RCC 7860 (cell line): ENCODE data around the gene STX10.

Experiments
- DNase-seq: peaks from one replicate; pipeline ENCODE4 v3.0.0-alpha.2; 2015; ENCODE audit warnings: low spot score
- FAIRE-seq: peaks from 2 replicates; lab custom pipeline; 2012; peaks lifted over from hg19 to GRCh38; lab: Jason Lieb, UNC

The STX10 gene

DNA sequence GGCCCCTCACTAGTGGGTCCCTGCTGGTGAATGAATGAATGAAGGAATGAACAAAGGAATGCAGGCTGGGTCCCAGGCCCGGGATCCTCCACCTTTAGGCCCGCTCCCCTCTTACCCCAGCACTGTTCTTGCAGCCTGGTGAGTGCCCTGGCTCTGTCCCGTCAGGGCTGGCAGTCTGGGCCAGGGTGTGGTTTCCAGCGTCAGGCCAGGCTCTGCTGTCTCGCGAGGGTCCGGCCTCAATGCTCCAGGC lies 47.8 kb downstream of the STX10 start:
- DNase-seq (no peak), FAIRE-seq (no peak)

DNA sequence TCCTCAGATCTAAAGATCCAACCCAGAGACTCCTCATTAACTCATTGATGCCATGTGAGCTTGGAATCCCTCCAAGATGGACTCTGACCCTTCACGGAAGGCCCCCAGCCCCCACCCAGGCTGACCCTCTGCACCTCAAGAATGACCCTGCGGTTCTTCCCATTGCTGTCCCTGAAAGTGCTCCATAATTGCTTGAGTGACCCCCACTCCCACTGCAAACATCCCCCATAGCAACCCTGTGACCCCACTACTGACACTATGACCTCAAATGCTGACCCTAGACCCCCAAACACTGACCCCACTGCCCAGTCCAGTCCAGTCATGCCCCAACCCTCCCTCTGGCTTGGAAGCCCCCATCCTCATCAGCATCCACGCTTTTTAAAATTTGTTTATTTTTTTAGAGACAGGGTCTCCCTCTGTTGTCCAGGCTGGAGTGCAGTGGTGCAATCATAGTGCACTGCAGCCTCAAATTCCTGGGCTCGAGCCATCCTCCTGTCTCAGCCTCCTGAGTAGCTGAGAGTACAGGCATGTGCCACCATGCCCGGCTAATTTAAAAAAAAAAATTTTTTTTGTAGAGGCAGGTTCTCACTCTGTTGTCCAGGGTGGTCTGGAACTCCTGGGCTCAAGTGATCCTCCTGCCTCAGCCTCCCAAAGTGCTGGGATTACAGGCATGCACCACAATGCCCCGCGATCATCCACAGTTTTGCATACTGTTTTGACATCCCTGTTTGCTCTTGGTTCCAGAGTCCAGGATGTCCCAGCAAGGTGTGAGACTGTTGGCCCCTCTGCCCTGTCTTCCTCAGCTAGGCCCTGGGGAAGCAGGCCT lies 48.4 kb downstream of the STX10 start:
- DNase-seq (no peak), FAIRE-seq (no peak)

DNA sequence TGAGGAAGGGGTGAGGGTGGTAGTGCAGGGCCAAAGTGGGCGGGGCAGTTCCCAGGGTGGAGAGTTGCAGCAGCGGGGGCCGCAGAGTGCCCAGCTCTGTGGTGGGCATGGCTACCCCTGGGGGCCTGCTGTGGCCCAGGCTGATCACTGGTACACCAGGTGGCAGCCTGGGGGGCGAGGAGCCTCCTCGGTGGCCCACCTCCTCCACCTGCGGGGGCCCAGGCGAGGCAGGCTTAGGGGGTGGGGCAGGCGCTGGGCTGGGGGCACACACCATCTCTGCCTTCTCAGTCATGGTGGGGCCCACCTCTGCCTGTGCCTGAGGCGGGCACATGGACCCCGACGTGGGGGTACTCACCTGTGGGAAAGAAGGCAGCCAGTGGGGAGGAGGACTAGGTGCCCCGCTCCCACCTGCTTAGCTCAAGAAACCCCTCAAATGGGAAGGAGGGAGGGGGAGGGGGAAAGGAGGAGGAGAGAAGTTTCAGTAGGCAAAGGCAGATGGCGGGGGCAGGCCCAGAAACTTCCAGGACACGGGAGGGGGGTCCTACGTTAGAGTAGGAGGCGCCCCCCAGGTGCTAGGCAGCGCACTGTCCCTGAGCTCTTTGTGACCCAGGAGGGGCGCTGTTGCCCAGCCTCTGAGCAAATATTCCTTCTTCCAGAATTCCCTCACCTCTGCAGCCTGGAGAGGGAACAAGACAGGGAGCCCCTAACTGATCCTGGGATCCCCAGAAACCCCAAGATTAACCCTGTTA lies 49.2 kb downstream of the STX10 start:
- FAIRE-seq (no peak), DNase-seq (no peak)

DNA sequence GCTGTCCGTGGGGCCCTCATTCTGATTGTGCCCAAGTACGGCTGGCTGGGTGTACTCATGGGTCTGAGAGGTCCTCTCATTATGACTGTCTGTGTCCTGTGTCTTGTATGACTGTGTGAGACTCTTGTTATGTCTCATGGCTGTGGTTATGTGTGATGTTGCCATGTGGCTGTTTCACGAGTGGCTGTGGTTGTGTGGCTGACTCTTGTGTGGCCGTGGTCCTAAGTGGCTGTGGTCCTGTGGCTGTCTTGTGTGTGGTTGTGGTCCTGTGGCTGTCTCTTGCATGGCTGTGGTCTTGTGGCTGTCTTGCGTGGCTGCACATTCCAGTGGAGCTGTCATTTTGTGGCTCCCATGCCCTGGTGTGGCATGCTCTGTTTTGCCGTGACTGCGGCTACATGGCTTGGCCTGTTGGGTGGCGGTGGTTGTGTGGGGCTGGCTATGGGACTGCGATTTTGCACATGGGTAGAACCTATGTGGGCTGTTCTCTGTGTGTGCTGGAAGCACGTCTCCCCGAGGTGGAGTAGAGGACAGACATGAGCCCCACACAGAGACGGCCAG lies 50.1 kb downstream of the STX10 start:
- no peak for FAIRE-seq

DNA sequence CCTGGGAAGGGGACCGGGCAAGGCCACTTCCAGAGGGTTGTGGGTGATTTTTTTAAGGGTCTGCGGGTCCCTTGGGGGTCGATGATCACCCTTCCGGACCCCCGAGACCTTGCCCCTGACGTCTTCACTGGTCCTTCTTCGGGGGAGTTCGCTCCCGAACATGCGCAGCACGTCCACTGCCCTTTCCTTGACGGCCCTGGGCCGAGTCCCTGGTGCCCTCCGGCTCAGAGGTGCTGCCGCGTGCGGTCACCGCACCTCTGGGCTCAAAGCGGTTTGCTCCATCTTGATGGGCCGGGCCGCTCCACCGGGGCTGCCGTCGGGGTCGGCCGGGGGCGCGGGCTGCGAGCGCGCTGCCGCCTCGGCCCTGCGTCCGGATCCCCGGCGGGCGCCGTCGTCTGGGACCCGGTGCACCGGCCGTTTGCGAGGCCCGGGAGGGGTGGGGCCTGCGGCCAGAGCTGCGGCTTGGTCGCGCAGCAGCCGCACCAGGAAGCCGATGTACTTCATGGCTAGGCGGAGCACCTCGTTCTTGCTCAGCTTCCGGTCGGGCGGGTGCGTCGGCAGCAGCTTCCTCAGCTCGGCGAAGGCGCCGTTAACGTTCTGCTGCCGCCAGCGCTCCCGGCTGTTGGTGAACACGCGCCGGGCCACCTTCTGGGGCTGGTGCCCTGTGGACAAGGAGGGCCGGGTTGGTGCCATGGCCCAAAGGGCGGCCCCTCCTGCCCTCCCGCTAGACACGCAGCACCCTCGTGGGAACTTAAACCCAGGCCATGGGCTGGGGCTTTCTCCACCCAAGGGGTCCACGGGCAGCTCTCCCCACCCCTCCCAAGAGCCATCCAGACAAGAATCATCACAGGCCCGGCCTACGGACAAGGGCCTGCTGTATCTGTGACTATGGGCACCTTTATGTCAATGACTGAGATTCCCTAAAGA lies 50.8 kb downstream of the STX10 start:
- FAIRE-seq, result no peak
- no peak for DNase-seq

More for the DNA sequence above, 50.1 kb downstream of the STX10 start:
- DNase-seq, result peak; percentile 25

DNA sequence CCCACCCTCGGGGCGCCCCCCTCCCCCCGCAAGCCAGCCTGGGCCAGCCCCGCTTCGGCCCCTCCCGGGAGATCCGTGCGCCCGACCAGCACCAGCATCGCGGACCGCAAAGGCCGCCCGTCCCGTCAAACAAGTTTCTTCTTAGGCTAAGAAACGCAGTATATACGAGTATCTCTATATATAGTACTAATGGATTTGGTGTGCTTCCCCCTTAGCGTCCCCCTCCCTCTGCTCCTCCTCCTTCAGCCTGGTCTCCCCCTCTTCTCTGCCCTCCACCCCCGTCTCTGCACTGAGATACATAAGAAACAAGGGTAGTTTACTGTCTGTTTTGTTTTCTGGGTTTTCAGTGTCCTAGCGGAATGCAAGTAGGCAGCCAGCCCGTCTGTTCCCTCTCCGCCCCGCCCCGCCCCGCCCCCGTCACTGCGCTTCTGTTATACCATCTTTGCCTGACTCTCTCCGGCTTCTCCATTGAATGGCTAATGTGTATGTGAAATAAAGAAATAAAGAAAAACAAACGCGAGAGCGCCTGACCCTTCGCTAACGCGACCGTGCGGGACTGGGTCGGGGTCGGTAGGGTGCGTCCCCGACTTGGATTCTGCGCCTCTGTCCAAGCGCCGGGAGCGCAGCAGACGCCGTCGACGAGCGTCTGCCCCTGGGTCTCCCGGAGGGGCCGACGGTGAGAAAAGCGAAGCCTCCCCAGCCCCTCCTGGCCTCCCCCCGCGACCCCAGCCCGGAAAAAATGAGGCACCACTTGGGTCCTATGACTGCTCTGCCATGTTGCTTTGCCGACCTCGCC lies 51.7 kb downstream of the STX10 start:
- FAIRE-seq, result no peak
- DNase-seq, result no peak

DNA sequence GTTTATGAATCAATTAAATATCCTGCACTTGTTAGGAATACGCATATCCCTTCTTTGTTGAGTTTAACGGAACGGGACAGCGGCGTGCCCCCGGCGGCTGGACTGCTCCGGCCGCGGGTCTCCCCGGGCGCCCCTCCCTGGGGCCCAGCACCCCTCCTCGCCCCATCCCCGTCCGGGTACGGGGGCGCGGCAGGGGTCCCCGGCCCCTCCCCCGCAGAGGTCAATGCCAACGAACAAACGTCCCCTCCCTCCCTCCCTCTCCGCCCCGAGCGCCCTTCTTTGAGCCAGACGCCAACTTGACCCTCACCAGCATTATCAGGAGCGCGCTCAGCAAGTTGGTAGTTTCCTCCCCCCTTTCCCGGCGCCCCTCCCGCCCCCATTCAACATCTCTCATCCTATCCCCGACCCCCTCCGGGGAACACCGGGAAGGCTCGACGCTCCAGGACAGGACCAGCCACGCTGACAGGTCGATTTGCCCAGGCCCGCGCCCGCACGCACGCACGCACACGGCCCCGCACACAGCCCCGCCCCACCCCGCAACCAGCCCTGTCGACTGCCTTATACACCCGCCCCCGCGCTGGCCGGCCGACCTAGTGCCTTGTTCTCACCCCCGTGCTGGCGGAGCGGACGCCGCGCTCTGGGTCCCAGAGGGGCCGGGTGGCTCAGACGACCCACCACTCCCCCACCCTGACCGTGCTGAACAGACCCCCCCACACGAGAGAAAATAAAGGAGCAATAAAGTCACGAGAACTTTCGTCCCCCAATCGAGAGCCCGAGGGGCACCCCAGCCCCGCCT lies 52.5 kb downstream of the STX10 start:
- FAIRE-seq (no peak), DNase-seq (no peak)

DNA sequence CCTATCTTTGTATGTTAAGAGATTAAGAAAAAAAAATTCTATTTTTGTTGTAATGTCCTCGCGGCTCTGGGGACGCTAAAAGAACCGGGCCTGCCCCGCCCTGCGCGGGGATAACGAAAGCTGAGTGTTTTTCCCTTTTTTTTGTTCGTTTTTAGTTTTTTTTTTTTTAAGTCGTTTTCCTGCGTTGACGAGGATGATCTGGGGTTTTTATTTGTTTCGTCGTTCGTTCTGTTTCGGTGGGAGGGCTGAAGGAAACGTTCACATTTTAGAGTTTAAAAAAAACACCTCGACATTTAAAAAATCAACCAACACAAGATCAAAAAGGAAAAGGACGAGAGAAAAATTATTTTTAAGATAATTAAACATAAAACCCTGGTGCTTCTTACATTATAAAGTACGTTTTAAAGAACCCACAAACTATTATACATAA lies 53.1 kb downstream of the STX10 start:
- no peak for FAIRE-seq

DNA sequence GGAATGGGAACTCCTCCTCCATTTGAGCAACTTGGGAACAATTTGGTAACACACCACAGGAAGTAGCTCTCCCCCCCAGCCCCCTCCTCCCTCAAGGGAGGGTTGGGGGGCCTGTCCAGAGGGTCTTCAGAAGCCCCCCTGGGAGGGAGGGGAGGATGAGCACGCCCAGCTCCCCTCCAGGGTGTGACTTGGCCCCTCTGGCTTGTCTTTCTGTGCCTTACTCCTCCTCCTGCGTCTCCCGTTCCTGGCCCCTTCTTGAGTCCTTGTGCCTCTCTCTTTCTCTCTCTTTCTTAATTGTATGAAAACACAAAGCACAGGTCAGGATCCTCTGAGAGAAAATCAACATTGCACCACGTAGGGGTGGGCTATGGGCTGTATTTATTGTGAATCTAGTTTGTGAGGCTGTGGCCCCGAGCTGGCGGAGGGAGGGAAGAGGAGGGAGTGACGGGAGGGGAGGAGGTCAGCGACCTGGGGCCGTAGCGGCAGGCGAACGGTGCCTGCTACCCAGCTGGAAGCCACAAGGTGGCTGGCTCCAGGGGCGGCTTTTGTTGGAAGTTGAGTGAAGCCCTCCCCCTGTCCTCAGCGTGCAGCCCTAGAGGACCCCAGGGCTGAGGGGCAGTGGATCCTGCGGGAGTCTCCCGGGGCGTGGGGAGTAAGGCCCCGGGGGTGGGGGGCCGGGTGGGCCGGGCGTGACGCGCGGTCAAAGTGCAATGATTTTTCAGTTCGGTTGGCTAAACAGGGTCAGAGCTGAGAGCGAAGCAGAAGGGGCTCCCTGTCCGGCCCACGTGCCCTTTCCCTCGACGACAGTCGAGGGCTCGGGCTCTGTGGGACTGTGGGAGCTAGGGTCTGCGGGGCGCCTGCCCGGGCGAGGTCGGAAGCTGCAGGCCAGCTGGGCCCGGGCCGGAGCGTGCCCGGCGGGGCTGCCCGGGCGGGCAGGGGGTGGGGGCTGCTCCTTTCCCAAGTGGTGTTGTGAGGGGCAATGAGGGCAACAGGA lies 53.9 kb downstream of the STX10 start:
- DNase-seq (no peak), FAIRE-seq (no peak)

More for the DNA sequence above, 53.1 kb downstream of the STX10 start:
- no peak for DNase-seq

DNA sequence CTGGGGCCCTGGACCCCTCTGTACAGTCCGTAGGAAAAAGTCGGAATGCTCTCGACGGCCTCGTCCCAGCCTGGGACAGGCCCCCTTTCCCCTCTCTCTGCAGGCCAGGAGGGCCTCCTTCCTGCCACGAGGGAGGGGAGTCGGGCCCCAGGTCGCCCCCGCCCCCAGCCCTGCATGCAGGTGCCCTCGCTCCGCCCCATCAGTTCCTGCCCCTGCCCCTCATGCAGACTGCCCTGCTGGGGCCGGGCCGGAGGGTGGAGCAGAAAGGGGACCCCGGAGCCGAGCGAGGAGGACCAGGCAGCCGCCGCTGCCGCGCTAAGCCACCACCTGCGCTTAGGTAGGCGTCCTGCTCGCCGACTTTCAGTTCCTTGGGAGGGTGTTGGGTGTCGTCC lies 54.8 kb downstream of the STX10 start:
- no peak for DNase-seq
- no peak for FAIRE-seq

DNA sequence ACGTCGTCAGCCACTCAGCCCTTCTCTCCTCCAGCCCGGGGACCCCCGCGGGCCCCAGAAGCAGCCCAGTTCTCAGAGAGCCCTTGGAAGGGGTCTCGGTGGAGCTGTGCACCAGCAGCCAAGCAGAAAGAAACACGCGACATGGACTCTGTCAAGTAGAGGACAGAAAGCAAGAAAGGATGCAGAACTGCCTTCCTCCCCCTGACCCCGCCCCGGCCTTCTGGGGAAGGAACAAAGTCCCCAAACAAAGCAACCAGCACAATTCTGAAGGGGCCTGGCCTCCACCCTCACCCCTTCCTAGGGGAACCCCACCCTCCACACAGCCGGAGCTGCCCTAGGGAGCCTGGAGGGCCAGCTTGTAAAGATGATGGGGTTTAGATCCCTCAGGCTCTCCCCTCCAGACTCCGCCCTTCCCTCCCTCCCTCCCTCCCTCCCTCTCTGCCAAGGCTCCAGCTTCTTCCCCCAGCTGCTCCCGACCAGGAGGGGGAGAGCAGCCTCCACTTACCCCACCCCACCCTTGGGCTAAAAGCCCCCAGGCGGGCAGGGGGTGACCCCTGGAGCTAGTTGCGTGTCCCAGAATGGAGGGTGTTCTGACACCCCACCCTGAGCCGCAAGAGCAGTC lies 55.3 kb downstream of the STX10 start:
- FAIRE-seq (no peak), DNase-seq (no peak)

DNA sequence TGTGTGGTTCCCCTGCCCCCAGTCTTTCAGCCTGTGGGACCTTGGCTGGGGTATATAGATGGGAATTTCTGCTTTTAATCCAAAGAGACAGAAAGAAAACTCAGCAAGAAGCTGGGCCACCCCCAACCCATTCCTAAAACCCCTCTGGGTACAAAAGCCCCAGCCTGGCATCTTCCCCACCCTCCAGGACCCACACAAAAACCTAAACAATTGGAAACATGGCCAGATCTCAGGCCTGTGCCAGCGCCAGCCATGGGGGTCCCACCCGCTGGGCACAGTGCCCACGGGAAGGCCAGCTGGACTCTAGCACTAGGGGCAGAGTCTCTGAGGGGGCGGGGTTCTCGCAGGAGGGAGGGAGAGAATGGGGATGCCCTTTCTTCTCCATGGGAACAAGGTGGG lies 56.1 kb downstream of the STX10 start:
- FAIRE-seq (no peak), DNase-seq (no peak)
